Fibroblast of mammary gland (primary cell): ENCODE measurements around the gene VASN.

Experiments
- DNase-seq: peaks from one replicate; pipeline ENCODE4 v3.0.0-alpha.2; 2010; ENCODE audit warnings: low read depth
- H3K4me3 ChIP-seq: 2 replicates; pipeline ENCODE4 v1.5.1; 2011; ENCODE audit warnings: low read depth, mild to moderate bottlenecking, low read length, moderate library complexity; ENCODE audit not compliant: control insufficient read depth
- CTCF ChIP-seq: conservative IDR thresholded peaks from 2 replicates; pipeline ENCODE4 v1.5.1; 2011; ENCODE audit warnings: low read depth, low read length, inconsistent platforms; ENCODE audit not compliant: control insufficient read depth, insufficient read depth

VASN gene

GRCh38 chr16:4361033-4361943 lies 10.4 kb upstream of the VASN start:
- TF ChIP-seq CTCF = no peak

GRCh38 chr16:4361944-4362311 lies 9.7 kb upstream of the VASN start:
- no peak for TF ChIP-seq CTCF
- DNase-seq = no peak
- H3K4me3 ChIP-seq = no peak overlapping the region

More at GRCh38 chr16:4361033-4361943, 10.4 kb upstream of the VASN start:
- H3K4me3 ChIP-seq = no peak overlapping the region
- DNase-seq = no peak

- no peak for DNase-seq
- TF ChIP-seq CTCF = no peak
- H3K4me3 ChIP-seq = no peak overlapping the region
These were observed 9.0 kb upstream of the VASN start for GRCh38 chr16:4362476-4363135.

- TF ChIP-seq CTCF = no peak
- no peak for DNase-seq
- no peak overlapping the region for H3K4me3 ChIP-seq
These were observed 7.2 kb upstream of the VASN start for GRCh38 chr16:4364196-4365013.

- no peak overlapping the region for H3K4me3 ChIP-seq
- no peak for DNase-seq
- no peak for TF ChIP-seq CTCF
These were observed 6.6 kb upstream of the VASN start for GRCh38 chr16:4365014-4365406.

GRCh38 chr16:4365615-4366014 lies 6.0 kb upstream of the VASN start:
- TF ChIP-seq CTCF = no peak
- no peak for DNase-seq
- H3K4me3 ChIP-seq = no peak overlapping the region
